Ovary (tissue), 9 donors: Measurements from ENCODE around the gene USP48. TPM values are rescaled to one million over a fixed set of nuclear protein-coding genes. Genes with fewer than 3 reads are reported as not detected.

Experiments used
- DNase-seq, 5 donors: peaks; one replicate each; pipeline ENCODE4 v3.0.0-alpha.2; 2019 to 2020
- H3K27ac ChIP-seq, 2 donors: fragments of 200-600 bp; one replicate each; pipeline versions ENCODE4 v1.5.1 to v1.8.0; 2019 to 2022
- H3K27me3 ChIP-seq: fragments of 200-600 bp; one replicate; pipeline ENCODE4 v1.8.0; 2022
- H3K36me3 ChIP-seq: fragments of 200-600 bp; sonication (generic); one replicate; pipeline ENCODE4 v1.5.1; 2019
- H3K4me1 ChIP-seq: one replicate; pipeline ENCODE4 v1.8.1; 2013; ENCODE audit warnings: mild to moderate bottlenecking, moderate library complexity; ENCODE audit not compliant: insufficient read depth
- H3K4me3 ChIP-seq: fragments of 200-600 bp; sonication (generic); one replicate; pipeline ENCODE4 v1.5.1; 2017
- H3K9me3 ChIP-seq, 2 donors: fragments of 200-600 bp in 1 of 2; sonication (generic) in 1 of 2; one replicate each; pipeline versions ENCODE4 v1.5.1 to v1.8.1; 2013 to 2019; ENCODE audit warnings: mild to moderate bottlenecking in 1 of 2, moderate library complexity in 1 of 2
- EP300 ChIP-seq: sonication (generic); formaldehyde crosslinking; IDR thresholded peaks from one replicate; pipeline ENCODE4 v1.6.1; 2017; ENCODE audit warnings: antibody characterized with exemption
- POLR2A ChIP-seq: fragments of 450-650 bp; IDR thresholded peaks from one replicate; pipeline ENCODE4 v1.6.1; 2017; ENCODE audit warnings: antibody characterized with exemption, mild to moderate bottlenecking, moderate library complexity
- WGBS, 3 donors: extraction: QIAGEN DNeasy Blood & Tissue Kit in 1 of 3; methylation state at CpG; one replicate each; pipeline versions ENCODE4 v1.1.5 to v1.1.7; 2013 to 2017; 5-methylcytosine and 5-hydroxymethylcytosine counted together
- intact Hi-C, 4 donors: fragments of 100-400 bp; cut with DNase I; formaldehyde crosslinking; loops; one replicate each; pipeline versions ENCODE4 v1.11.0 to v1.15.1; 2022 to 2023
- polyA plus RNA-seq, 2 donors: library from polyadenylated mRNA; stranded (reverse); fragments of 200-250 nt in 1 of 2; fragments of 350-450 nt in 1 of 2; fragmentation: Illumina TruSeq in 1 of 2; extraction: RNeasy Lipid Tissue Mini Kit (QIAGEN cat#74804) in 1 of 2; gene quantifications; one replicate each; pipeline ENCODE4 v1.2.3, GENCODE V29; 2013 to 2014
- total RNA-seq, 7 donors: library from RNA; depleted of rRNA in 2 of 7; stranded (reverse); fragments of >200 nt in 2 of 7; fragmentation: NEBNext Ultra II Directional in 3 of 7; extraction: Animal tissue kit (Norgen Biotek cat#: 25700) in 3 of 7; gene quantifications; one replicate each; pipeline versions ENCODE4 v1.1.0 to v1.2.4, GENCODE V29; 2016 to 2023
- TF ChIP-seq, protein P1 (sequence below), 3 donors: fragments of 450-650 bp in 2 of 3; fragments of 200-600 bp in 1 of 3; IDR thresholded peaks; one replicate each; pipeline versions ENCODE4 v1.5.1 to v1.8.0; 2016 to 2022; ENCODE audit warnings: antibody characterized with exemption in 3 of 3, mild to moderate bottlenecking in 1 of 3
- donor health status: DM: no; HTN: no; CAD: no; lungs with moderate emphysema.
- donor health status: DM: no; HTN: no; CAD: no.
- donor health status: Bipolar disorder and iron deficiency.
- donor health status: DM: yes; HTN: yes; CAD: no.
- donor health status: DM: no; HTN: no; CAD: no.
- donor health status: DM: yes; HTN: yes; CAD: no.

The USP48 gene
- total and polyA plus RNA-seq, 9 donors, result 25.2 to 87.1 (median 60.6) TPM

DNA sequence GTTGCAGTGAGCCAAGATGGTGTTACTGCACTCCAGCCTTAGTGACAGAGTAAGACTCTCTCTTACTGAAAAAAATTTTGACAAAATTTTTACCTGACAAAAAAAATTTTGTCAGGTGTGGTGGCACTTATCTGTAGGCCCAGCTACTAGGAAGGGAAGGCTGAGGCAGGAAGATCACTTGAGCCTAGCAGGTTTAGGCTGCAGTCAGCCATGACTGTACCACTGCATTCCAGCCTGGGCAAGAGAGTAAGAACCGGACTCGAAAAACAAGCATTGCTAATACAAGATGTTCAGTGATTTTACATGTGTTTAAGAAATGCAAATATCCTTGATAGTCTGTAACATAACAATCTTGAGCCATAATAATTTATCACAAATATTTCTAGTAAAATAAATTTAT is 46.9 kb downstream of the USP48 start:
- H3K4me1 ChIP-seq, result no peaks in the 10 kb centered on the region
- intact Hi-C loops, result no loop called here
- TF ChIP-seq EP300 (no peak), POLR2A (no peak)
- TF ChIP-seq, protein P1, sequence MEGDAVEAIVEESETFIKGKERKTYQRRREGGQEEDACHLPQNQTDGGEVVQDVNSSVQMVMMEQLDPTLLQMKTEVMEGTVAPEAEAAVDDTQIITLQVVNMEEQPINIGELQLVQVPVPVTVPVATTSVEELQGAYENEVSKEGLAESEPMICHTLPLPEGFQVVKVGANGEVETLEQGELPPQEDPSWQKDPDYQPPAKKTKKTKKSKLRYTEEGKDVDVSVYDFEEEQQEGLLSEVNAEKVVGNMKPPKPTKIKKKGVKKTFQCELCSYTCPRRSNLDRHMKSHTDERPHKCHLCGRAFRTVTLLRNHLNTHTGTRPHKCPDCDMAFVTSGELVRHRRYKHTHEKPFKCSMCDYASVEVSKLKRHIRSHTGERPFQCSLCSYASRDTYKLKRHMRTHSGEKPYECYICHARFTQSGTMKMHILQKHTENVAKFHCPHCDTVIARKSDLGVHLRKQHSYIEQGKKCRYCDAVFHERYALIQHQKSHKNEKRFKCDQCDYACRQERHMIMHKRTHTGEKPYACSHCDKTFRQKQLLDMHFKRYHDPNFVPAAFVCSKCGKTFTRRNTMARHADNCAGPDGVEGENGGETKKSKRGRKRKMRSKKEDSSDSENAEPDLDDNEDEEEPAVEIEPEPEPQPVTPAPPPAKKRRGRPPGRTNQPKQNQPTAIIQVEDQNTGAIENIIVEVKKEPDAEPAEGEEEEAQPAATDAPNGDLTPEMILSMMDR (IDR thresholded peaks at IDR 0.05), result no peak
- no peak overlapping the region for H3K4me3 ChIP-seq
- H3K27me3 ChIP-seq, result no peaks in the 10 kb centered on the region
- 35 to 65% (median 60%) methylated on average over 2 of the region's 2 CpGs for WGBS, 3 donors
- no peaks in the 10 kb centered on the region for H3K36me3 ChIP-seq
- H3K27ac ChIP-seq, result no peak overlapping the region
- no peaks in the 10 kb centered on the region for H3K9me3 ChIP-seq
- DNase-seq, result no peak

DNA sequence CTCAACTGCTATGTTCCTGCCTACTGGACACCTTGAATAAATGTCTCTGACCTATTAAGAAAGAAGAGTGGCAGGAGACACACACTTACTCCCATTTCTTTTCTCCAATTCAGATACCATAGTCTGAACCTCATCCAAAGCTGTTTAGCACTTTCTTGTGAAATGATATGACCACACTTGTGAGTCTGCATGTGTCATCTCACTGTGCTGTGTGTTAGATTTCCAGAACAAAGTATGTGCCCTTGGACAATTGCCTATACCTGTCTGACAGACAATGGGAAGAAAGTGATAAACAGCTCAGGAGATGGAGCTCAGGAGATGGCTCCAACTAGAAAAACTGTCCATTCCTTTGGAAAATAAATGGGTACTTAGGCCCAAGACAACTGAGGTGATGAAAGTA is 48.4 kb downstream of the USP48 start:
- Histone ChIP-seq H3K4me1 (no peaks in the 10 kb centered on the region), H3K27me3 (no peaks in the 10 kb centered on the region), H3K27ac (no peak overlapping the region), H3K9me3 (no peaks in the 10 kb centered on the region), H3K4me3 (no peak overlapping the region), H3K36me3 (no peaks in the 10 kb centered on the region)
- no peak for DNase-seq
- intact Hi-C loops, result no loop called here
- TF ChIP-seq POLR2A (no peak), EP300 (no peak)
- TF ChIP-seq, protein P1 (IDR thresholded peaks at IDR 0.05), result no peak

DNA sequence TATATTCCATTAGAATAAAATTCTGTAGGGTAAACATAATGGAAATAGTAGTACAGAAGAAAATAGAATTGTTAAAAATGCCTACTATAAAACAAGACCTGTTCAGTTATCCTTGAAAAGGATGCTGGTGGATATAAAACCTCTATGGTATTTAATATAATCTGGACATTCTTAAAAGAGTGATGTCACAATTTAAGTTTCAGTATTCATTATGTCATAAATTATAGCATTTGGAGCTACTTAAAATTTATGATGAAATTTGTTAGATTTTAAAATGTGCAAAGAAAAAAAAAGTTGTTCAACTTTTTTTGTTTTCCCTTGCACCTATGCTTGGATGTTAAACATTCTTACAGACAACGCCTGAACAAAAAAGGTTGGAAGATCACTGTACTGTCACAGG is 50.3 kb downstream of the USP48 start:
- intact Hi-C loops, result no loop called here
- TF ChIP-seq, protein P1 (IDR thresholded peaks at IDR 0.05), result no peak
- TF ChIP-seq POLR2A (no peak), EP300 (no peak)
- no peak overlapping the region for H3K4me3 ChIP-seq
- WGBS, 3 donors, result 0 to 2% (median 0%) methylated on average over 1 of the region's 1 CpG
- H3K27ac ChIP-seq, result no peak overlapping the region
- no peak for DNase-seq
- no peaks in the 10 kb centered on the region for H3K4me1 ChIP-seq
- H3K36me3 ChIP-seq, result no peaks in the 10 kb centered on the region
- H3K9me3 ChIP-seq, result no peaks in the 10 kb centered on the region
- H3K27me3 ChIP-seq, result no peaks in the 10 kb centered on the region

DNA sequence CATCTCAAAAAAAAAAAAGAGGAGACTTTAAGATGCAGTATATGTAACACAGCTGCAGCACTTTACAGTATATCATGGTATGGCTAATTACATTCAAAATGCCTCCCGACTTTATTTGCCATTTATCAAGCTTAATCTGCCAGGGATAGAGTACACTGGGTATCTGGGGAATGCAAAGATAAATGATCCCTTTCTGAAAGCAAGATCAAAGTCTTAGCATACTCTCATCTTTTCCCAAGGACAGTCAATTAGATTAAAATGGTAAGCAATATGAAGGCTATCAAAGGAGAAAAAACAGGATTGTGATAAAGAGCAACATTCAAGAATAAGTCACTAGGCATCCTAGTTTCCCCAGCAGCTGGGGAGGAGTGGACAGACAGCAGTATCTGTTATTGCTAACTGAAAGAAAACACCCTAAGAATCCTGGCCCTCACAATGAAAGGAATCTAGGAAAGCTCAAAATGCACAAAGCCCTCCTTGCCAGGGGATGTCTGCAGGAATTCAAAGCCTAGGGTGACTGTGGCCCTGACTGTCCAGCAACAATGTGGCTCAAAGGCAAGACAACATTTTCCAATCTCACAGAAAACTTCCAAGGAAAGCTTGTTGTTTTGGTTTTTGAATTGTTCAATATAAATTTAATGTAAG is 57.1 kb downstream of the USP48 start:
- Histone ChIP-seq H3K4me3 (no peak overlapping the region), H3K4me1 (no peaks in the 10 kb centered on the region), H3K27me3 (no peaks in the 10 kb centered on the region), H3K36me3 (no peaks in the 10 kb centered on the region), H3K27ac (no peak overlapping the region), H3K9me3 (no peaks in the 10 kb centered on the region)
- intact Hi-C loops, result no loop called here
- no peak for DNase-seq
- TF ChIP-seq, protein P1 (IDR thresholded peaks at IDR 0.05), result no peak
- TF ChIP-seq EP300, result no peak
- TF ChIP-seq POLR2A, result no peak
- WGBS, 3 donors, result 4 to 27% (median 13%) methylated on average over 1 of the region's 1 CpG
